Cardiac fibroblast (primary cell): ENCODE measurements around the gene TP53I13.

Experiments
- DNase-seq, 2 donors: peaks; one replicate each; pipeline versions ENCODE4 v3.0.0 to v3.0.0-alpha.2; 2010; ENCODE audit warnings: low read depth in 2 of 2
- H3K4me3 ChIP-seq, 2 donors: replicated peaks in 1 of 2; 1 replicate in 1 of 2; 2 replicates in 1 of 2; pipeline ENCODE4 v1.5.1; 2011; ENCODE audit warnings: low read depth in 2 of 2, low read length in 2 of 2, mild to moderate bottlenecking in 2 of 2, moderate library complexity in 1 of 2
- CTCF ChIP-seq: IDR thresholded peaks from one replicate; pipeline ENCODE4 v1.5.1; 2011; ENCODE audit warnings: low read depth, mild to moderate bottlenecking, low read length, inconsistent platforms

Gene TP53I13

GRCh38 chr17:29576214-29577000 is 7.9 kb downstream of the TP53I13 start:
- no peak for TF ChIP-seq CTCF
- DNase-seq, result no peak
- no peak overlapping the region for H3K4me3 ChIP-seq

- no peak for TF ChIP-seq CTCF
- no peak for DNase-seq
- H3K4me3 ChIP-seq, result no peak overlapping the region
Measured at GRCh38 chr17:29577001-29577370, 8.5 kb downstream of the TP53I13 start.

- TF ChIP-seq CTCF, result no peak
- DNase-seq, result peak in 1 of 2 donors; percentile 75
- no peak overlapping the region for H3K4me3 ChIP-seq
Measured at GRCh38 chr17:29577385-29578211, 9.1 kb downstream of the TP53I13 start.

- no peak for TF ChIP-seq CTCF
- no peak overlapping the region for H3K4me3 ChIP-seq
- DNase-seq, result no peak
Measured at GRCh38 chr17:29578626-29579485, 10.4 kb downstream of the TP53I13 start.

GRCh38 chr17:29579866-29580771 is 11.6 kb downstream of the TP53I13 start:
- peak; percentile 91 for TF ChIP-seq CTCF
- peak; percentile 82 to 84 for DNase-seq

More at GRCh38 chr17:29579866-29580771, 11.6 kb downstream of the TP53I13 start:
- no peak overlapping the region for H3K4me3 ChIP-seq
